ENCODE data around the gene PPP1R1B.

DNA sequence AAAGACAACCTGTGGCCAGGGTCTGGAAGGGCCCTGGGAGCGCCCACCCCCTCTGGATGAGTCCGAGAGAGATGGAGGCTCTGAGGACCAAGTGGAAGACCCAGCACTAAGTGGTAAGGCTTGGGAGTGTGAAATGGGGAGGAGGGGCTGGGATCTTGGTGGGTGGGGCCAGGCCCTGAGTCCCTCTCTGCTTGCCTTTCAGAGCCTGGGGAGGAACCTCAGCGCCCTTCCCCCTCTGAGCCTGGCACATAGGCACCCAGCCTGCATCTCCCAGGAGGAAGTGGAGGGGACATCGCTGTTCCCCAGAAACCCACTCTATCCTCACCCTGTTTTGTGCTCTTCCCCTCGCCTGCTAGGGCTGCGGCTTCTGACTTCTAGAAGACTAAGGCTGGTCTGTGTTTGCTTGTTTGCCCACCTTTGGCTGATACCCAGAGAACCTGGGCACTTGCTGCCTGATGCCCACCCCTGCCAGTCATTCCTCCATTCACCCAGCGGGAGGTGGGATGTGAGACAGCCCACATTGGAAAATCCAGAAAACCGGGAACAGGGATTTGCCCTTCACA lies 8.9 kb downstream of the PPP1R1B start:
- TF ChIP-seq, protein P1, sequence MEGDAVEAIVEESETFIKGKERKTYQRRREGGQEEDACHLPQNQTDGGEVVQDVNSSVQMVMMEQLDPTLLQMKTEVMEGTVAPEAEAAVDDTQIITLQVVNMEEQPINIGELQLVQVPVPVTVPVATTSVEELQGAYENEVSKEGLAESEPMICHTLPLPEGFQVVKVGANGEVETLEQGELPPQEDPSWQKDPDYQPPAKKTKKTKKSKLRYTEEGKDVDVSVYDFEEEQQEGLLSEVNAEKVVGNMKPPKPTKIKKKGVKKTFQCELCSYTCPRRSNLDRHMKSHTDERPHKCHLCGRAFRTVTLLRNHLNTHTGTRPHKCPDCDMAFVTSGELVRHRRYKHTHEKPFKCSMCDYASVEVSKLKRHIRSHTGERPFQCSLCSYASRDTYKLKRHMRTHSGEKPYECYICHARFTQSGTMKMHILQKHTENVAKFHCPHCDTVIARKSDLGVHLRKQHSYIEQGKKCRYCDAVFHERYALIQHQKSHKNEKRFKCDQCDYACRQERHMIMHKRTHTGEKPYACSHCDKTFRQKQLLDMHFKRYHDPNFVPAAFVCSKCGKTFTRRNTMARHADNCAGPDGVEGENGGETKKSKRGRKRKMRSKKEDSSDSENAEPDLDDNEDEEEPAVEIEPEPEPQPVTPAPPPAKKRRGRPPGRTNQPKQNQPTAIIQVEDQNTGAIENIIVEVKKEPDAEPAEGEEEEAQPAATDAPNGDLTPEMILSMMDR (conservative IDR thresholded peaks at IDR 0.05; ENCODE audit: low read depth in 2 of 2), result no peak
- TF ChIP-seq, protein P2, sequence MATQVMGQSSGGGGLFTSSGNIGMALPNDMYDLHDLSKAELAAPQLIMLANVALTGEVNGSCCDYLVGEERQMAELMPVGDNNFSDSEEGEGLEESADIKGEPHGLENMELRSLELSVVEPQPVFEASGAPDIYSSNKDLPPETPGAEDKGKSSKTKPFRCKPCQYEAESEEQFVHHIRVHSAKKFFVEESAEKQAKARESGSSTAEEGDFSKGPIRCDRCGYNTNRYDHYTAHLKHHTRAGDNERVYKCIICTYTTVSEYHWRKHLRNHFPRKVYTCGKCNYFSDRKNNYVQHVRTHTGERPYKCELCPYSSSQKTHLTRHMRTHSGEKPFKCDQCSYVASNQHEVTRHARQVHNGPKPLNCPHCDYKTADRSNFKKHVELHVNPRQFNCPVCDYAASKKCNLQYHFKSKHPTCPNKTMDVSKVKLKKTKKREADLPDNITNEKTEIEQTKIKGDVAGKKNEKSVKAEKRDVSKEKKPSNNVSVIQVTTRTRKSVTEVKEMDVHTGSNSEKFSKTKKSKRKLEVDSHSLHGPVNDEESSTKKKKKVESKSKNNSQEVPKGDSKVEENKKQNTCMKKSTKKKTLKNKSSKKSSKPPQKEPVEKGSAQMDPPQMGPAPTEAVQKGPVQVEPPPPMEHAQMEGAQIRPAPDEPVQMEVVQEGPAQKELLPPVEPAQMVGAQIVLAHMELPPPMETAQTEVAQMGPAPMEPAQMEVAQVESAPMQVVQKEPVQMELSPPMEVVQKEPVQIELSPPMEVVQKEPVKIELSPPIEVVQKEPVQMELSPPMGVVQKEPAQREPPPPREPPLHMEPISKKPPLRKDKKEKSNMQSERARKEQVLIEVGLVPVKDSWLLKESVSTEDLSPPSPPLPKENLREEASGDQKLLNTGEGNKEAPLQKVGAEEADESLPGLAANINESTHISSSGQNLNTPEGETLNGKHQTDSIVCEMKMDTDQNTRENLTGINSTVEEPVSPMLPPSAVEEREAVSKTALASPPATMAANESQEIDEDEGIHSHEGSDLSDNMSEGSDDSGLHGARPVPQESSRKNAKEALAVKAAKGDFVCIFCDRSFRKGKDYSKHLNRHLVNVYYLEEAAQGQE (IDR thresholded peaks at IDR 0.05; ENCODE audit: unreplicated experiment), result no peak
- no peak for TF ChIP-seq EZH2 (IDR thresholded peaks at IDR 0.05; ENCODE audit: low read depth, unreplicated experiment)

Measured in GM23338 (cell line).